Thymus (tissue), 11 donors: Measurements from ENCODE around the gene CLEC10A. TPM values are rescaled to one million over a fixed set of nuclear protein-coding genes. Genes with fewer than 3 reads are reported as not detected.

ENCODE experiments used
- DNase-seq, 9 donors: peaks; one replicate each; pipeline ENCODE4 v3.0.0-alpha.2; 2013; ENCODE audit warnings: low spot score in 9 of 9, low read depth in 6 of 9, missing footprints in 1 of 9
- H3K27ac ChIP-seq, 2 donors: one replicate each; pipeline ENCODE4 v1.5.1; 2013; ENCODE audit warnings: control low read depth in 1 of 2, low read depth in 1 of 2, low read length in 1 of 2, mild to moderate bottlenecking in 1 of 2, moderate library complexity in 1 of 2
- H3K27me3 ChIP-seq, 2 donors: one replicate each; pipeline ENCODE4 v1.5.1; 2013; ENCODE audit warnings: low read length in 1 of 2; ENCODE audit not compliant: control insufficient read depth in 2 of 2, insufficient read depth in 1 of 2
- H3K36me3 ChIP-seq, 2 donors: one replicate each; pipeline ENCODE4 v1.5.1; 2013; ENCODE audit warnings: low read length in 1 of 2, mild to moderate bottlenecking in 1 of 2, moderate library complexity in 1 of 2; ENCODE audit not compliant: control insufficient read depth in 2 of 2, insufficient read depth in 2 of 2
- H3K4me1 ChIP-seq, 2 donors: one replicate each; pipeline ENCODE4 v1.5.1; 2013; ENCODE audit warnings: low read length in 2 of 2; ENCODE audit not compliant: control insufficient read depth in 2 of 2, insufficient read depth in 2 of 2
- H3K4me3 ChIP-seq, 2 donors: one replicate each; pipeline ENCODE4 v1.5.1; 2013; ENCODE audit warnings: low read length in 2 of 2, control low read depth in 1 of 2, mild to moderate bottlenecking in 1 of 2
- H3K9me3 ChIP-seq, 2 donors: one replicate each; pipeline ENCODE4 v1.5.1; 2013; ENCODE audit warnings: low read length in 1 of 2, mild to moderate bottlenecking in 1 of 2; ENCODE audit not compliant: control insufficient read depth in 2 of 2, insufficient read depth in 1 of 2
- WGBS: extraction: QIAGEN DNeasy Blood & Tissue Kit; methylation state at CpG from one replicate; pipeline ENCODE4 v1.1.7; 2013; 5-methylcytosine and 5-hydroxymethylcytosine counted together
- polyA plus RNA-seq: library from polyadenylated mRNA; stranded (reverse); fragments of 200-250 nt; gene quantifications from one replicate; pipeline ENCODE4 v1.2.3, GENCODE V29; 2013
- total RNA-seq: library from RNA; stranded (reverse); fragments of 120-200 nt; gene quantifications from one replicate; pipeline ENCODE4 v1.2.4, GENCODE V29; 2013
- donor health status: healthy.

The CLEC10A gene
- total and polyA plus RNA-seq, 2 donors = 8.6 to 11.2 TPM

DNA sequence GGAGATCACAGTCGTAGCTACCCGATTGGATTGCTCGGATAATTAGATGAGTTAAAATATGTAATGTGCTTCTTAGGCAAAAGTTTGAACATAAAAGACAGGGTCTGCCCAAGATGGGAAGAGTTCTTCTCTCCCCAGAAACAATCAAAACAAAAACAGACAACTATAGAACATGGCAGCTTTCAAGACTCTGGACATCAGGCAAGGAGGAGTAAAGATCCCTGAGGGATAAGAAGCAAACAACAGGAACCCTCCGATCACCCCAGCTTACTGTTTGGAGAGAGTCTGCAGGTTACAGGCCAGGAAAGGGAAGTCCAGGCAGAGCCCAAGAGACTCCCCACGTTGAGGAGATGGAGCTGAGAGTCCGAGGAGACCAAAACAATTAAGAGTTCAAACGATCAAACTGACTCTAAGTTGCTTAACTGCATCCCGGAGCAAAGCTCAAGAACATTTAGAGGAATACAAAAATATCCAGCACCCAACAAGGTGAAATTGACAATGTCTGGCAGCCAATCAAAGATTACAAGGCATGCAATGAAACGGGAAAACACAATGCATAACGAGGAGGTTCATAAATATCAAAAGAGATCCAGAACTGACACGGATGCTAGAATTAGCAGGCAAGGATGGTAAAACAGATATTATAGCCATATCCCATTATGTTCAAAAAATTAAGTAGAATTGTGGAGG lies 30.7 kb upstream of the CLEC10A start:
- Histone ChIP-seq H3K36me3 (no peaks in the 10 kb centered on the region), H3K4me1 (no peaks in the 10 kb centered on the region), H3K9me3 (no peaks in the 10 kb centered on the region), H3K27me3 (peaks cover 0 to 2% of the 10 kb centered on the region in 2 donors), H3K4me3 (no peak overlapping the region), H3K27ac (no peak overlapping the region)
- DNase-seq = no peak
- WGBS = 70% methylated on average over 11 of the region's 11 CpGs

DNA sequence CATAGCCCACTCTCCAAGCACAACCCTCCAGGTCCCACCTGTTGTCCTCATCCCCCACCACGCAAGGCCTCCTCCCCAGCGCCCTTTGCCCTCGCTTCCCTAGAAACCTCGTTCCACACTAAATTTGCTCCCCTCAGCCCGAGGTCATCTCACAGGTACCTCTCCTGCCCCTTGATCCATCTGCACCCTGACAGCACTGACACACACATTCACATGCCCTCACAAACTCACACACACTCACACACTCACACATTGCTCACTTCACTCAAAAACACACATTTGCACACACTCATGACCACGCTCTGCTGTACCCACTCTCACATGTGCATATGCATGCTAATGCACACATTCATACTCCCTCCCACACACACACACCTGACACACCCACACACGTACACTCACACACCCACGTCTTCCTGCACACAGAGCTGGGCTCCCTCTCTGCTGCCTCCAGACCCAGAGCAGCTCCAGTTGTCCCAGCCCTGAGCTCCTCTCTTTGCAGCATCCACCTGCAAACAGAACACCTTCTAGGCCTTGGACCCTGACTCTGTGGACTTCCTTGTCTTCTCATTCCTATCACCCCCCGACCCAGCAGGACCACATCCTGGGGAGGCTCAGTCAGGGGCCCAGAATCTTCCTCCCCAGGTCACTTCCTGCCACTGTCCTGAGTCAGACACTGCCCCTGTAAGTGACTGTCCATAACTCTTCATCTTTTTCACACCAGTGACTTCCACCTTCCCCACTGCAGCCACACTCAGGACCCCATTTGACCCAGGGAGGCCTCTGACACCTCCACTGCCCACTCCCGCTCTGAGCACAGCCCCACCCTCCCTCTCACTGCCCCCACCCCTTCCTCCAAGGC lies 29.6 kb upstream of the CLEC10A start:
- no peaks in the 10 kb centered on the region for H3K27me3 ChIP-seq

DNA sequence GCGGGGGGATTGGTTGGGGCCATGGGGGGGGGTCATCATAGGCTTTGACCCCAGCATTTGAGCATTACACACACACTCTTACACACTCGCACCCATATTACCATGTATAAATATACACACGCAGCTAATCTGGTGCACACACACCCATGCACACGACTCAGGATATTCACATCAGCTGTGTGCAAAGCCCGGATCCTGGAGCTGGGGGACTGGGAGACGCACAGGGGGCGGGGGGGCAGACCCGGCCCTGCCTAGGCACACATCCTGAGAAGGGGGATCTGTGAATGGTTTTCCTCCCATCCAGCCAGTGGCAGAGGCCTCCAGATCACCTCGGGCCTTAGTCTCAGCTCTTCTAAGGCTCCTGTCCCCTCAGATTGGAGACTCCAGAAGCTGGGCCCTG lies 28.9 kb upstream of the CLEC10A start:
- Histone ChIP-seq H3K4me1 (no peaks in the 10 kb centered on the region), H3K27ac (no peak overlapping the region), H3K27me3 (no peaks in the 10 kb centered on the region), H3K4me3 (no peak overlapping the region), H3K36me3 (no peaks in the 10 kb centered on the region), H3K9me3 (no peaks in the 10 kb centered on the region)
- 94% methylated on average over 9 of the region's 9 CpGs for WGBS
- no peak for DNase-seq

More for the DNA sequence above, 29.6 kb upstream of the CLEC10A start:
- H3K36me3 ChIP-seq = no peaks in the 10 kb centered on the region
- H3K4me1 ChIP-seq = no peaks in the 10 kb centered on the region
- 89% methylated on average over 10 of the region's 10 CpGs for WGBS
- no peak overlapping the region for H3K4me3 ChIP-seq
- no peaks in the 10 kb centered on the region for H3K9me3 ChIP-seq
- H3K27ac ChIP-seq = no peak overlapping the region
- DNase-seq = no peak

DNA sequence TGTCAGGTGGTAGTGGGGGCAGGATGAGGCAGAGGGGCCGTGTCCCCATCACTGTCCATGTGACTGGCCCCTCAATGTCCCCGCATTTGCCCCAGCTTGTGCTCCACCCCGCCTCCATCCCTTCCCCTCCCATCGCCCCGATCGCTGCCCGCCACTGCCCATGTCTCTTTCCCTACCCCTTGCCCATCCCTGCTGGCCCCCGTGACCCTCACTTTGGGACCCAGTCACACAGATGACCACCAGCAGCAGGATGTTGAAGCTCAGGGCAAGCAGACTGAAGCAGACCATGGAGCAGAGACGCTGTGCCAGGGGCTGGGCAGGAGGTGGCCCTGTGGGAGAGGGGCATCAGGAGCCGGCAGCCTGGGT lies 28.5 kb upstream of the CLEC10A start:
- no peaks in the 10 kb centered on the region for H3K27me3 ChIP-seq

DNA sequence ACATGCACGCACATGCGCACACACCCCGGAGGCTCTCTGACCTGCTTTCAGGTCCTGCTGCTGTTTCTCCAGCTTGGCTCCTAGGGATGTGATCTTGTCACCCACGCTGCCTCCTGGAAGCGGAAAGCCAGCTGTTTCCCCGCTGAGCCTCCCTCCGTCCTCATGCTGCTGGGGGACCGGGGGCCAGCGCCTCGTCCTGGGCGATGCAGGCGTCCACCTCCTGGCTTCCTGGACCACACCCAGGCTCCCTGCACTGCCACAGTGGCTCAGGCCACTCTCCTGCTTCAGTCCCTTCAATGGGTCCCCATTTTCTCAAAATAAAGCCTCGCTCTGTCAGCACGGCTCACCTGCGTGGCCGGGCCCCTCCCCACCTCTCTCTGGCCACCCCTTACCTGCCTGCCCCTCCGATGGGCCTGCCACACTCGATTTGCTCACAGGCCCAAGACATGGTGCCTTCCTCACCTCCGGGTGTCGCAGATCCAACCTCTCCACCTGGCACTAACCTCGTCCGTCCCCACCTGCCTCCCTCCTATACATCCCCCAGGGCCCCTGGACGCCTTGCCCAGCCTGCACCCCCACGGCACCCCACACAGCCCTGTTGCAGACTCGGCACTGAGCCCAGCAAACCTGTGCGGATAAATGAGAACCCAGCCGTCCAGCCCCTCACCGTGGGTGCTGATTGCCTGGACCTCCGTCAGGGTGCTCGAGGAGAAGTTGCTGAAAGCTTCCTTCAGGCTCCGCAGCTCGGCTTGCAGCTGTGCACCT lies 27.9 kb upstream of the CLEC10A start:
- 91% methylated on average over 32 of the region's 32 CpGs for WGBS
- H3K36me3 ChIP-seq = no peaks in the 10 kb centered on the region
- no peak overlapping the region for H3K27ac ChIP-seq
- no peaks in the 10 kb centered on the region for H3K4me1 ChIP-seq
- no peak for DNase-seq
- no peak overlapping the region for H3K4me3 ChIP-seq
- peaks cover 0 to 2% of the 10 kb centered on the region in 2 donors for H3K27me3 ChIP-seq
- H3K9me3 ChIP-seq = no peaks in the 10 kb centered on the region

More for the DNA sequence above, 28.5 kb upstream of the CLEC10A start:
- H3K9me3 ChIP-seq = no peaks in the 10 kb centered on the region
- H3K4me1 ChIP-seq = no peaks in the 10 kb centered on the region
- WGBS = 90% methylated on average over 10 of the region's 10 CpGs
- H3K36me3 ChIP-seq = no peaks in the 10 kb centered on the region
- H3K27ac ChIP-seq = no peak overlapping the region
- no peak for DNase-seq
- H3K4me3 ChIP-seq = no peak overlapping the region

DNA sequence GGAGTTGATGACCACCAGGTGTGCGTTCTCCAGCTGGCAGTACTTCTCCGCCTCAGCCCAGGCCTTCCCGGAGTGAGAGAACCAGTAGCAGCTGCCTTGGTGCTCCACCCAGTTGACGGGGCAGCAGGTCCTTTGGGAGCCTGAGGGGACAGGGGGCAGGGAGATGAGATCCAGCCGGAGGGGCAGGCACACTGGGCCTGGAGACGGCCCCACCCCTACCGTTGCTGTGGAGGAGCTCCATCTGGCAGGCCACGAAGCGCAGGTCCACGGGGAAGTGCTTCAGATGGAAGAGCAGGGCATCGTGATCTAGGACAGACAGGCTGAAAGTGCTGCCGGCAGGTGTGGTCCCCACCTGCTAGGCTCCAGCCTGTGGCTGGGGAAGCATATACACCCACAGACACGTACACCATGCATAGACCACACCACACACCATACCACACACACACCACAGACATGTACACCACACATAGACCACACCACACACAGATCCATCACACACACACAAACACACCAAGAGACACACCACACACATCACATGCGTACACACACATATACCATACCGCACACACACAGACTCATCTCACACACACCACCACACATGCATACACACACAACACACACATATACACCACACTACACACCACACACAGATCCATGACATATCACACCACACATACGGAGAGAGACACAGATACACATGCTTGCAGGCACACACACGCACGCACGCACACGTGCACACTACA lies 27.1 kb upstream of the CLEC10A start:
- Histone ChIP-seq H3K36me3 (no peaks in the 10 kb centered on the region), H3K4me3 (no peak overlapping the region), H3K9me3 (no peaks in the 10 kb centered on the region), H3K4me1 (no peaks in the 10 kb centered on the region), H3K27me3 (peaks cover 0 to 4% of the 10 kb centered on the region in 2 donors), H3K27ac (no peak overlapping the region)
- WGBS = 90% methylated on average over 20 of the region's 20 CpGs
- no peak for DNase-seq

DNA sequence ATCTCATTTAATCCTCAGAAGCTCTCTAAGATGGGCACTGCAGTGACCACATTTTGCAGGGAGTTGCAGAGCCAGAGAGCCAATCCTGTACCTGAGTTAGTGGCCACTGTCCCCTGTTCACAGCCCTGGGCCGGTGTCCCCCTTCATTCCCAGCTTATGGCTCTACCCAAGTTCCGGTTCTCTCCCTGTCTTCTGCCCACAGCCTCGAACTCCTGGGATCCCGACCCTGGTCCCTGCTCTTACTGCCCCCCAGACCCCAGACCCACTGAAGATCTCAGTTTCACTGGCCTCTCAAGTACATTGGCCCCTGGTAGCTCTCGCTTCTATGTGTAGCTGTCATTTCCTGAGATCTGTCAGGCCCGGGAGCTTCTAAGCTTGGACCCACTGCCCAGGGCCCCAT lies 22.4 kb upstream of the CLEC10A start:
- H3K4me1 ChIP-seq = no peaks in the 10 kb centered on the region
- no peaks in the 10 kb centered on the region for H3K9me3 ChIP-seq
- H3K4me3 ChIP-seq = no peak overlapping the region
- no peak for DNase-seq
- H3K27ac ChIP-seq = no peak overlapping the region
- no peaks in the 10 kb centered on the region for H3K36me3 ChIP-seq
- H3K27me3 ChIP-seq = peaks cover 0 to 6% of the 10 kb centered on the region in 2 donors
- WGBS = 73% methylated on average over 6 of the region's 6 CpGs

DNA sequence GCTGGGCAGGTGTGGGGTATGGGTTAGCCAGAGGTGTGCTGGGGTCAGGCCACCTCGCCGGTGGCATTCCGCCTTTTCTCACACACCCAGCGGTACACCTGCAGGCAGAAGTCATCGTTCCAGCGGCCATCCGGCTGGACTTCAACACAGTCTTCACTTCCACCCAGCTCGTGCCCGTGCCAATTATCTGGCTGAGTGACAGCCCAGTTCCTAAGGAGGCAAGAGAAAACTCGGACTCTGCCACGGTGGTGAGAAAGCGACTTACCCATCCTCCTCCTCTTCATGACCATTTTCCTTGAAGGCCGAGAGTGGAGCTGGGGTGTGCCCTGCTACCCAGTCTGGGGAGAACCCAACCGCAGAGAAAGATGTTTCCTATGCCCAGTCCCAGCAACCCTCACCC lies 21.5 kb upstream of the CLEC10A start:
- Histone ChIP-seq H3K4me3 (no peak overlapping the region), H3K27me3 (peaks cover 0 to 6% of the 10 kb centered on the region in 2 donors), H3K9me3 (no peaks in the 10 kb centered on the region), H3K27ac (no peak overlapping the region), H3K36me3 (no peaks in the 10 kb centered on the region), H3K4me1 (no peaks in the 10 kb centered on the region)
- WGBS = 96% methylated on average over 14 of the region's 14 CpGs
- DNase-seq = no peak
